Measurements from ENCODE around the gene STAT1. TPM values are rescaled to one million over a fixed set of nuclear protein-coding genes. Genes with fewer than 3 reads are reported as not detected.

STAT1 gene
- total RNA-seq, 1 experiment from 2014 or later, result 37.8 TPM

DNA sequence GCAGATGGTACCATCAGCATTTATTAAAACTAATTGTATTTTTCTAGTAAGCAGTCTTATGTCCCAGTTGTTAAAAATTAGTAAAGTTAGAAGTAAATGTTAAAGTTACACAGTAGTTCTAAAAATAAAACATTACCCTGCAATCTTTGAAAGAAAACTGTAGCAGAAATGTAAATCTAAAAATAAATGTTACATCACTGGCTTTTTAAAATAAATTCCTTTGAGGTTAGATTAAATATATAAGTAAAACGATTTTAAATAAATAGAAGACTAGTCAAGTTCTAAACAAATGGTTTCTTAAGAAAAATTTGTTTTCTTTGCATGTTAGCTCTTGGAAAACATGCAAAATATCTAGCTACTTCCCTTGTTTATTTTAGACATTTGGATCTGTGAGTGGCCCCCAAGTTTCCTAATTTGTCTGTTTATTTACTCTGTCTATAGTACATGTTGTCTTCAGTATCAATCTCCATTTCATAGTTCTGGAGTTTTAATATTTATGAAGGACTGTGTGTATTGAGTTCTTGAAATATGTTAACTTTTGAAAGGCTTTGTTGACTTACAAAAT is 75.1 kb downstream of the STAT1 start:
- no peak for DNase-seq (ENCODE audit: low spot score)
- in situ Hi-C loops (cut with HindIII; ENCODE audit: low sequenced_read_pairs), result no loop called here

DNA sequence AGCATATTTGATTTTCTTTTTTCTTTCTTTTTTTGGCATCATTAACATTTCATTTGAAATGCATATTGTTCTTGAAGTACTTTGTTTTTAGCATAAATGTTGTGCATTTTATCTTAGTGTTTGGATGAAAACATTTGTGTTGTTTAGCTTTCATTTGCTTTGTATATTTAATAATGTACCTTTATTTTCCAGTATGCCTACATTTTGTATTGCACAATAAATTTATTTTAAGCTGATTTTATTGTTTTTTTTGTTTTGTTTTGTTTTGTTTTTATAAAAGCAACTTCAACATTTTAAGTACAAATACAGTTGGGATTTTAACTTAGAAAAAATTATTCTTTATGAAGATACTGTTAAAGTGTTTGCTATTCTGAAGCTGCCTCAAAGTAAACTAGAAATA is 78.9 kb downstream of the STAT1 start:
- DNase-seq (ENCODE audit: low spot score), result no peak
- in situ Hi-C loops (cut with HindIII; ENCODE audit: low sequenced_read_pairs), result no loop called here

DNA sequence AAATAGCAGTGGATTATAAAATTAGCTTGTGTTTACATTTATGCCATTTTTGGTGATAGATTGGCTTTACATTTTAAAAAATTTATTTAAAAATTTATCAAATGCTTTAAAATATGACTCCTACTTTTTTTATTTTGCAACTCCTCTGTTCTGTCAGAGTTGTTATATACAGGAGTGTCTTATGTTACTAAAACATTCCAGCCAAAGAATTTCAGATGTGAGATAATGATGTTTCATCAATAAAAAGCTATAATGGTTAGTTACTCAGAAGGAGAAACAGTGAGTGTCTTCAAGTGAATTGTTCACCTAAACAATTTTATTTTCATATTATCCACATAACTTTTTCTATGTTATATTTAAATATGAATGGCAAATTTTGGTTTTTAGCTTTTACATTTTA is 80.6 kb downstream of the STAT1 start:
- DNase-seq (ENCODE audit: low spot score), result no peak
- in situ Hi-C loops (cut with HindIII; ENCODE audit: low sequenced_read_pairs), result no loop called here

DNA sequence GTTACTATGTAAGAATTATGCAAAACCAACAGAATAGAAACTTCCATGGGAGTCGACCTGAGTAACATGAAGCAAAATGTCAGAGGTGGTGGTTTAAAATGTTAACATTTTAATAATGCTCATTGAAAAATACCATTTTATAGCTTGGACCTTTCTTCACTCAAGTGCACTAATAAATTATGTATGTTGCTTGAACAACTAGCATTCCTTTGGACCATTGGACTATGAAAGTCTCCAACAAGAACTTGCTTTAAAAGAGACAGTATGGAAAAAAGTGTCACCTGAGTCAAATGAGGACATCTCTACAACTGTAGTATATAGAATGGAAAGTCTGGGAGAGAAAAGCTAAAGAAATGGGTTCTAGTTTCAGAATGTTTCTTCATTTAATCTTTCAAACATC is 81.5 kb downstream of the STAT1 start:
- in situ Hi-C loops (cut with HindIII; ENCODE audit: low sequenced_read_pairs), result no loop called here

DNA sequence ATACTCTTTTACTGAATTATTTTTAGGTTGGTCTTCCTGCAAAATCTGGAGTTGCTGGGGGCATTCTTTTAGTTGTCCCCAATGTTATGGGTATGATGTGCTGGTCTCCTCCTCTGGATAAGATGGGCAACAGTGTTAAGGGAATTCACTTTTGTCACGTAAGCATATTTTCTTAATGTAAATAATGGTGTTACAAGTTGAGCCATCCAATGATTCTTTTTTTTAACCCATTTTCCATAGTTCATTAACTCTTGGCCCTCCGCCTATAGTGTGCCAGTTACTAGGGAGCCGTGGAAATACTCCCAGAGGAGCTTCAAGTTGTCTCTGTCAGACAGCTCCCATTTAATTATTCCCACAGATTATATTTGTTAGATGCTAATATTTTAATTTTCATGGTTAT is 83.6 kb downstream of the STAT1 start:
- in situ Hi-C loops (cut with HindIII; ENCODE audit: low sequenced_read_pairs), result no loop called here
- no peak for DNase-seq (ENCODE audit: low spot score)

More for the DNA sequence above, 81.5 kb downstream of the STAT1 start:
- DNase-seq (ENCODE audit: low spot score), result no peak

DNA sequence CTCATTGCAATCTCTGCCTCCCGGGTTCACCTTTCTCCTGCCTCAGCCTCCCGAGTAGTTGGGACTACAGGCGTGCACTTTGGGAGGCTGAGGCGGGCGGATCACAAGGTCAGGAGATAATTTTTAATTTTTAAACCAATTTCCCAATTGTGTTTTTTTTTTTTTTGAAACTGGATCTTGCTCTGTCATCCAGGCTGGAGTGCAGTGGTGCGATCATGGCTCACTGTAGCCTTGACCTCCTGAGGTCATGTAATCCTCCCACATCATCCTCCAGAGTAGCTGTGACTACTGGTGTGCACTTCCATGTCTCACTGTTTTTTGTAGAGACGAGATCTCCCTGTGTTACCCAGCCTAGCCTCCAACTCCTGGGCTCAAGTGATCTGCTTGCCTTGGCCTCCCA is 84.1 kb downstream of the STAT1 start:
- in situ Hi-C loops (cut with HindIII; ENCODE audit: low sequenced_read_pairs), result no loop called here
- no peak for DNase-seq (ENCODE audit: low spot score)

DNA sequence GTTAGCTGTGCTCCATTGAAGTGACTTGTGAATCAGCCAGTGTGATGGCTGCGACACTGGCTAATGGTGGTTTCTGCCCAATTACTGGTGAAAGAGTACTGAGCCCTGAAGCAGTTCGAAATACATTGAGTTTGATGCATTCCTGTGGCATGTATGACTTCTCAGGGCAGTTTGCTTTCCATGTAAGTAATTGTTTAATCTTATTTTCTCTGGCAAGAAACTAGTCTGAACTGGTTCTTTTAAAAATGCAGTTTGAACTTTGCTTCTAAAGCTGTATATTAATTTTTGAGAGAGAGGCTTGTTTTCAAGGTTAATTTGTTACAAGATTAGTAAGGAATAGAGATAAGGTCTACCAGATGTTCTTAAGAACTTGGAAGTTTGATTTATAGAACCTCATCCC is 86.7 kb downstream of the STAT1 start:
- no peak for DNase-seq (ENCODE audit: low spot score)
- in situ Hi-C loops (cut with HindIII; ENCODE audit: low sequenced_read_pairs), result no loop called here

DNA sequence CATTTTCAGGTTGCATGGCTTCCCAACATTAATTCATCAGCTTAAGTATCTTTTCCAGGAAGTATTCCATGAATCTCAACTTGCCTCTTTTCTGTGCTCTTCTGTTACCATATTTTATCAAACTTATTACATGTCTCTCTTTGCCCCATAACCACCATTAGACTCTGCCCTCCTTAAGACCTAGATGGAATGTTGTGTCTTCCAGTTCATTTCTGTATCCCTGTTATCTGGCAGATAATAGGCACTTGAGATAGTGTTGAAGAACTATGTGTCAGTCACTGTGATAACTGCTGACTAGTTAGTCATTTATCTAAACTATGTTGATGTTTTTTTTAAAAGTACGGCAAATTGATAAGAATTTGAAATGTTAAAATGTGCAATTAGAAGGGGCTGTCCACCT is 91.6 kb downstream of the STAT1 start:
- in situ Hi-C loops (cut with HindIII; ENCODE audit: low sequenced_read_pairs), result no loop called here
- DNase-seq (ENCODE audit: low spot score), result no peak

DNA sequence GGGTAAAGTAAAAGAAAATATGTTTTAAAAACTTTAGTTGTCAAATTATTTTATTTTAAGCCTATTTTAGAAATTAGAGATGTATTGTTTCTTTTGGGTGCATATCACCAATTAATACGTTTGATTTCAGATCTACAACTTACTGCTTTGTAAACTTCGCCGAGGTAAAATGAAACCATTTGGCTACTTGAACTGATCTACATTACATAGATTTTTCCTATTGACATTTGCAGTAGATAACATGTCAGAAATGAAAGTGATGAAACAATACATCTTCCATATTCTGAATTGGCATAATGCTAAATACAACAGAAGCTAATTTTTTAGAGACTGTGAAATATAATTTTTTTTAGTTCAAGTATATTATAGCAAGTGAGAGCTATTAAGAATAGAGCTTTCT is 93.9 kb downstream of the STAT1 start:
- no peak for DNase-seq (ENCODE audit: low spot score)
- in situ Hi-C loops (cut with HindIII; ENCODE audit: low sequenced_read_pairs), result no loop called here

Other genes with a start within 250 kb of the STAT1 start
- gene GLS, start 133.3 kb downstream of the STAT1 start, total RNA-seq (2014; rRNA removed; shearing (Covaris generic)), result 33.1 and 36.6 TPM in 2 replicates
- not detected in 2 replicates for gene STAT4, start 136.8 kb upstream of the STAT1 start, total RNA-seq (2014; rRNA removed; shearing (Covaris generic))
- gene MYO1B, start 231.2 kb upstream of the STAT1 start, total RNA-seq (2014; rRNA removed; shearing (Covaris generic)), result 32.6 TPM in 1 of 2 replicates, not detected in the other